H9 (cell line): ENCODE measurements around the gene HSPB1. TPM values are rescaled to one million over a fixed set of nuclear protein-coding genes. Genes with fewer than 3 reads are reported as not detected.
A peak's percentile ranks its signal among the peaks of the same experiment; 100 is the strongest.

Source experiments
- DNase-seq: peaks from one replicate; pipeline ENCODE4 v3.0.0-alpha.2; 2017
- H2AFZ ChIP-seq: one replicate; pipeline ENCODE4 v1.6.1; 2013; ENCODE audit warnings: mild to moderate bottlenecking, low read length, control low read depth, moderate library complexity
- H2AK5ac ChIP-seq: 2 replicates; pipeline ENCODE4 v1.6.1; 2013; ENCODE audit warnings: low read length, control low read depth, mixed read lengths; ENCODE audit not compliant: insufficient read length
- H2BK120ac ChIP-seq: one replicate; pipeline ENCODE4 v1.6.1; 2013; ENCODE audit warnings: low read depth, mild to moderate bottlenecking, low read length, control low read depth, inconsistent platforms; ENCODE audit not compliant: poor library complexity, severe bottlenecking
- H2BK12ac ChIP-seq: 2 replicates; pipeline ENCODE4 v1.6.1; 2013; ENCODE audit warnings: low read length, control low read depth, mixed read lengths, low read depth; ENCODE audit not compliant: insufficient read length
- H2BK15ac ChIP-seq: 2 replicates; pipeline ENCODE4 v1.6.1; 2013; ENCODE audit warnings: low read depth, low read length, control low read depth
- H2BK20ac ChIP-seq: one replicate; pipeline ENCODE4 v1.6.1; 2013; ENCODE audit warnings: low read depth, mild to moderate bottlenecking, low read length, control low read depth, inconsistent platforms; ENCODE audit not compliant: poor library complexity, severe bottlenecking
- H2BK5ac ChIP-seq: 2 replicates; pipeline ENCODE4 v1.6.1; 2013; ENCODE audit warnings: low read length, control low read depth, mixed read lengths; ENCODE audit not compliant: insufficient read length
- H3K14ac ChIP-seq: 2 replicates; pipeline ENCODE4 v1.6.1; 2013; ENCODE audit warnings: low read length, control low read depth; ENCODE audit not compliant: insufficient read depth
- H3K18ac ChIP-seq: 2 replicates; pipeline ENCODE4 v1.6.1; 2013; ENCODE audit warnings: low read depth, mild to moderate bottlenecking, mixed read lengths, low read length, control low read depth; ENCODE audit not compliant: insufficient read length
- H3K23ac ChIP-seq: 2 replicates; pipeline ENCODE4 v1.6.1; 2013; ENCODE audit warnings: low read length, control low read depth, mixed read lengths, low read depth; ENCODE audit not compliant: insufficient read length
- H3K23me2 ChIP-seq: 2 replicates; pipeline ENCODE4 v1.6.1; 2013; ENCODE audit warnings: low read depth, mild to moderate bottlenecking, mixed read lengths, low read length, control low read depth; ENCODE audit not compliant: insufficient read length, poor library complexity, severe bottlenecking
- H3K27ac ChIP-seq: 2 replicates; pipeline ENCODE4 v1.5.1; 2013; ENCODE audit warnings: low read length, control low read depth, mixed read lengths, low read depth; ENCODE audit not compliant: insufficient read length
- H3K27me3 ChIP-seq: 2 replicates; pipeline ENCODE4 v1.6.1; 2013; ENCODE audit warnings: low read length, control low read depth, inconsistent platforms; ENCODE audit not compliant: insufficient read depth
- H3K4ac ChIP-seq: 2 replicates; pipeline ENCODE4 v1.6.1; 2013; ENCODE audit warnings: low read depth, mild to moderate bottlenecking, control low read depth, inconsistent platforms, low read length, moderate library complexity
- H3K4me1 ChIP-seq: 2 replicates; pipeline ENCODE4 v1.6.1; 2013; ENCODE audit warnings: low read length, control low read depth, inconsistent platforms; ENCODE audit not compliant: insufficient read depth
- H3K4me2 ChIP-seq: 2 replicates; pipeline ENCODE4 v1.6.1; 2013; ENCODE audit warnings: low read length, control low read depth, mixed read lengths; ENCODE audit not compliant: insufficient read length, insufficient read depth
- H3K56ac ChIP-seq: 2 replicates; pipeline ENCODE4 v1.6.1; 2013; ENCODE audit warnings: low read depth, mild to moderate bottlenecking, mixed read lengths, low read length, control low read depth; ENCODE audit not compliant: insufficient read length
- H3K79me1 ChIP-seq: 2 replicates; pipeline ENCODE4 v1.6.1; 2013; ENCODE audit warnings: low read depth, mild to moderate bottlenecking, moderate library complexity, low read length, control low read depth, inconsistent platforms; ENCODE audit not compliant: insufficient read depth, poor library complexity, severe bottlenecking
- H3K79me2 ChIP-seq: 2 replicates; pipeline ENCODE4 v1.6.1; 2013; ENCODE audit warnings: low read length, control low read depth, inconsistent platforms; ENCODE audit not compliant: insufficient read depth
- H3K9ac ChIP-seq: 2 replicates; pipeline ENCODE4 v1.6.1; 2013; ENCODE audit warnings: low read length, control low read depth, mixed read lengths; ENCODE audit not compliant: insufficient read length; ENCODE audit errors: extremely low read depth
- H3K9me3 ChIP-seq: one replicate; pipeline ENCODE4 v1.6.1; 2013; ENCODE audit warnings: low read depth, low read length, inconsistent platforms; ENCODE audit not compliant: control insufficient read depth
- H3T11ph ChIP-seq: one replicate; pipeline ENCODE4 v1.6.1; 2013; ENCODE audit warnings: mild to moderate bottlenecking, low read length, control low read depth, inconsistent platforms
- H4K20me1 ChIP-seq: one replicate; pipeline ENCODE4 v1.6.1; 2013; ENCODE audit not compliant: control insufficient read depth, insufficient read length, insufficient read depth
- H4K5ac ChIP-seq: 2 replicates; pipeline ENCODE4 v1.6.1; 2013; ENCODE audit warnings: low read depth, mild to moderate bottlenecking, mixed read lengths, low read length, control low read depth; ENCODE audit not compliant: insufficient read length
- H4K8ac ChIP-seq: replicated peaks from 2 replicates; pipeline ENCODE4 v1.6.1; 2013; ENCODE audit warnings: low read length, control low read depth, mixed read lengths, low read depth; ENCODE audit not compliant: insufficient read length
- H4K91ac ChIP-seq: 2 replicates; pipeline ENCODE4 v1.6.1; 2013; ENCODE audit warnings: low read depth, mild to moderate bottlenecking, moderate library complexity, mixed read lengths, low read length, control low read depth; ENCODE audit not compliant: insufficient read length
- H3K27ac Mint-ChIP-seq, 3 experiments: 2 replicates in 2 of 3; 3 replicates in 1 of 3; pipeline ENCODE4 v1.8.0; 2020 to 2021; ENCODE audit warnings: mixed read lengths in 3 of 3, mild to moderate bottlenecking in 1 of 3, moderate library complexity in 1 of 3
- H3K27me3 Mint-ChIP-seq: 2 replicates; pipeline ENCODE4 v1.8.0; 2021; ENCODE audit warnings: low read depth, mild to moderate bottlenecking, moderate library complexity, mixed read lengths
- H3K36me3 Mint-ChIP-seq, 3 experiments: 2 replicates in 2 of 3; 3 replicates in 1 of 3; pipeline ENCODE4 v1.8.0; 2020 to 2021; ENCODE audit warnings: low read depth in 3 of 3, mixed read lengths in 3 of 3; ENCODE audit not compliant: insufficient read depth in 1 of 3
- H3K4me1 Mint-ChIP-seq, 2 experiments: 2 replicates each; pipeline ENCODE4 v1.8.0; 2020; ENCODE audit warnings: mixed read lengths in 2 of 2
- H3K4me3 Mint-ChIP-seq, 2 experiments: 2 replicates in 1 of 2; 3 replicates in 1 of 2; pipeline ENCODE4 v1.8.0; 2020 to 2021; ENCODE audit warnings: mild to moderate bottlenecking in 2 of 2, mixed read lengths in 2 of 2, moderate library complexity in 1 of 2
- H3K9me3 Mint-ChIP-seq, 2 experiments: 2 replicates in 1 of 2; 3 replicates in 1 of 2; pipeline ENCODE4 v1.8.0; 2020; ENCODE audit warnings: mild to moderate bottlenecking in 2 of 2, mixed read lengths in 2 of 2, moderate library complexity in 1 of 2
- CTCF ChIP-seq: fragments of 200-600 bp; sonication (generic); conservative IDR thresholded peaks from 3 replicates; pipeline ENCODE4 v1.8.0; 2021; ENCODE audit warnings: antibody characterized with exemption, mild to moderate bottlenecking
- WGBS: extraction: QIAGEN DNeasy Blood & Tissue Kit; methylation state at CpG from one replicate; pipeline ENCODE4 v1.1.7; 2013; ENCODE audit warnings: missing lambda C conversion rate, low lambda C conversion rate, mixed read lengths; ENCODE audit not compliant: insufficient read length; ENCODE audit errors: extremely low coverage; 5-methylcytosine and 5-hydroxymethylcytosine counted together
- total RNA-seq: library from RNA; stranded (reverse); gene quantifications from 2 replicates; pipeline ENCODE4 v1.2.1, GENCODE V29; 2021

HSPB1 gene
- total RNA-seq, 1 experiment from 2014 or later, result 186 TPM

GRCh38 chr7:76281006-76281705 lies 21.3 kb upstream of the HSPB1 start:
- H3K79me2 ChIP-seq, result no peaks in the 10 kb centered on the region
- H2BK12ac ChIP-seq, result no peak overlapping the region
- H3K14ac ChIP-seq, result no peak overlapping the region; the same call in 1 of the 2 replicates
- H3K56ac ChIP-seq, result no peak overlapping the region
- no peak for TF ChIP-seq CTCF
- no peak overlapping the region; a peak in 1 of 7 replicates for H3K27ac Mint-ChIP-seq
- peaks cover 6 to 18% (median 9%) of the 10 kb centered on the region in 3 experiments for H3K36me3 Mint-ChIP-seq
- H3K27me3 ChIP-seq, result peaks cover 7% of the 10 kb centered on the region; the same call in 1 of the 2 replicates
- H3K9me3 Mint-ChIP-seq, result peaks cover 0 to 2% of the 10 kb centered on the region in 2 experiments; a peak in 2 of 5 replicates
- no peak overlapping the region for H4K8ac ChIP-seq
- peaks cover 81% of the 10 kb centered on the region for H3K27me3 Mint-ChIP-seq
- no peak overlapping the region for H3T11ph ChIP-seq
- no peaks in the 10 kb centered on the region for H3K4me1 ChIP-seq
- H4K20me1 ChIP-seq, result no peaks in the 10 kb centered on the region
- no peak overlapping the region for H2BK20ac ChIP-seq
- peaks cover 11 to 26% of the 10 kb centered on the region in 2 experiments for H3K4me1 Mint-ChIP-seq
- no peak overlapping the region for H2AK5ac ChIP-seq
- no peak overlapping the region for H3K4ac ChIP-seq
- H2BK15ac ChIP-seq, result no peak overlapping the region
- no peak for DNase-seq
- no peak overlapping the region for H3K27ac ChIP-seq
- no peak overlapping the region for H4K91ac ChIP-seq
- H2AFZ ChIP-seq, result no peak overlapping the region
- no peaks in the 10 kb centered on the region for H3K79me1 ChIP-seq
- peak overlapping the region; percentile 59 to 85 for H3K4me3 Mint-ChIP-seq
- H3K9ac ChIP-seq, result no peak overlapping the region
- no peak overlapping the region for H2BK5ac ChIP-seq
- no peaks in the 10 kb centered on the region for H3K9me3 ChIP-seq
- H4K5ac ChIP-seq, result no peak overlapping the region
- peak overlapping the region; percentile 96 for H3K4me2 ChIP-seq
- H3K18ac ChIP-seq, result no peak overlapping the region
- no peak overlapping the region for H2BK120ac ChIP-seq
- no peak overlapping the region for H3K23ac ChIP-seq
- WGBS, result no CpG with 5 or more reads among the region's 63 CpGs
- peaks cover 8% of the 10 kb centered on the region for H3K23me2 ChIP-seq
